ENCODE measurements around the gene SHROOM2. TPM values are rescaled to one million over a fixed set of nuclear protein-coding genes. Genes with fewer than 3 reads are reported as not detected.

SHROOM2 gene
- total and polyA plus RNA-seq, 9 of the 15 experiments (the other 6 are each of a cell fraction or from before 2014, with no cell fraction given), result not detected

DNA sequence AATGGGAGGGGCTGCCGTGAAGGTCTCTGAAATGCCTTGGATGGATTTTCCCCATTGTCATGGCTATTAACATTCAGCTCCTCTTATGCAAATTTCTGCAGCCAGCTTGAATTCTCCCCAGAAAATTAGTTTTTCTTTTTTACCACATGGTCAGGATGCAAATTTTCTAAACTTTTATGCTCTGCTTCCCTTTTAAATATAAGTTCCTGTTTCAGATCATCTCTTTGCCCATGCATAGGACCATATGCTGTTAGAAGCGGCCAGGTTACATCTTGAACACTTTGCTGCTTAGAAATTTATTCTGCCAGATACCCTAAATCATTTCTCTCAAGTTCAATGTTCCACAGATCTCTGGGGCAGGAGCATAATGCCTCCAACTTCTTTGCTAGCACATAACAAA, 167.2 kb downstream of the SHROOM2 start:
- no peak for DNase-seq (ENCODE audit: extremely low read depth in 1 of 4, low spot score in 3 of 4)
- Histone ChIP-seq H4K20me1 (replicated peaks; ENCODE audit: control insufficient read depth, insufficient read depth, low read length) (no peaks in the 10 kb centered on the region), H3K4me1 (replicated peaks in 1 of 2; ENCODE audit: control insufficient read depth in 2 of 2, insufficient read depth in 2 of 2, low read length in 2 of 2) (no peaks in the 10 kb centered on the region), H3K79me2 (ENCODE audit: control insufficient read depth, insufficient read depth, low read length) (no peaks in the 10 kb centered on the region), H3K9me3 (replicated peaks; ENCODE audit: control insufficient read depth, insufficient read depth, low read depth, low read length) (no peaks in the 10 kb centered on the region), H3K9me1 (ENCODE audit: control insufficient read depth, insufficient read depth, low read length) (no peaks in the 10 kb centered on the region), H2AFZ (ENCODE audit: low read depth, low read length) (no peak overlapping the region), H3K9ac (ENCODE audit: insufficient read depth in 1 of 2, low read depth in 2 of 2, low read length in 2 of 2) (no peak overlapping the region), H3K4me2 (ENCODE audit: insufficient read depth, low read length) (no peak overlapping the region), H3K36me3 (ENCODE audit: control insufficient read depth, insufficient read depth, low read length) (no peaks in the 10 kb centered on the region), H3K4me3 (no peak overlapping the region), H3K27ac (ENCODE audit: extremely low read depth, low read depth, low read length) (no peak overlapping the region), H3K27me3 (ENCODE audit: control insufficient read depth in 2 of 2, insufficient read depth in 2 of 2, low read length in 2 of 2) (peaks cover 0 to 12% of the 10 kb centered on the region in 2 experiments; a peak in 2 of 5 replicates)
- no peak for FAIRE-seq
- in situ Hi-C loops (cut with MboI), result no loop called here
- TF ChIP-seq SMARCA4 (IDR thresholded peaks at IDR 0.05), result no peak
- no peak for TF ChIP-seq BRF1 (IDR thresholded peaks at IDR 0.05; ENCODE audit: borderline replicate concordance, extremely low read depth, insufficient read length)
- TF ChIP-seq POLR3A (IDR thresholded peaks at IDR 0.05; ENCODE audit: borderline replicate concordance, extremely low read depth, insufficient read depth, insufficient read length), result no peak
- TF ChIP-seq SMAD4 (CRISPR knock-in tag; conservative IDR thresholded peaks at IDR 0.05), result no peak
- no peak for TF ChIP-seq HNRNPUL1 (IDR thresholded peaks at IDR 0.05; ENCODE audit: low read length)
- WGBS (ENCODE audit: insufficient coverage, low coverage, missing lambda C conversion rate), result 0% methylated on average over 2 of the region's 2 CpGs
- intact Hi-C loops (cut with micrococcal nuclease), result no loop called here
- no TSS peak for BruUV-seq (replicated peaks)
- ChIA-PET POLR2A (no interaction called here), CTCF (ENCODE audit: low intra/inter-chr PET ratio) (no interaction called here)
- ATAC-seq, result no peak

DNA sequence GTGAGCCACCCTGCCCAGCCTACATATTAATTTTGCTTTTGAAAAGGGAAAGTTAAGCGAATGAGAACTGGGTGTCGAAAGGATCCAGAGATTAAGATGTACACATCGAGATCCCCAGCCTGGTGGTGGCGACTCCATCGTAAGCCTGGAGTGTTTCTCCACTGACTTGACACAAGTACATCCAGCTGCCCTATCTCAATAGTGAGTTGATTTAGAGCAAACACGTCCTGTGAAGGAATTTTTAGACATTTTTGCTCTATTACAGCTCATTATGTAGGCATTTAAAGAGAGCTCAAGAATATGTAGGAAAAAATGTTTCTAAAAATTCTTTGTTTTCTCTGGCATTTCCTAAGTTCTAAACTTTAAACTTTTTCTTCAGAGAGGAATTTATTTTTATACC, 169.3 kb downstream of the SHROOM2 start:
- 0% methylated on average over 6 of the region's 6 CpGs for WGBS (ENCODE audit: insufficient coverage, low coverage, missing lambda C conversion rate)
- ATAC-seq, result no peak
- H3K9me3 ChIP-seq (replicated peaks; ENCODE audit: control insufficient read depth, insufficient read depth, low read depth, low read length), result no peaks in the 10 kb centered on the region
- TF ChIP-seq ZNF740 (CRISPR knock-in tag; IDR thresholded peaks at IDR 0.05) (no peak), ZNF740 (tag; IDR thresholded peaks at IDR 0.05) (no peak), ESRRA (IDR thresholded peaks at IDR 0.05; ENCODE audit: borderline replicate concordance, low read depth) (no peak), XRCC5 (IDR thresholded peaks at IDR 0.05; ENCODE audit: low read depth, low read length) (no peak)
- no peak for FAIRE-seq
- no peaks in the 10 kb centered on the region for H3K79me2 ChIP-seq (ENCODE audit: control insufficient read depth, insufficient read depth, low read length)
- no peak overlapping the region for H3K27ac ChIP-seq (ENCODE audit: extremely low read depth, low read depth, low read length)
- in situ Hi-C loops (cut with MboI), result no loop called here
- H3K9me1 ChIP-seq (ENCODE audit: control insufficient read depth, insufficient read depth, low read length), result no peaks in the 10 kb centered on the region
- no peak for DNase-seq (ENCODE audit: extremely low read depth in 1 of 4, low spot score in 3 of 4)
- intact Hi-C loops (cut with micrococcal nuclease), result no loop called here
- no peak overlapping the region for H3K9ac ChIP-seq (ENCODE audit: insufficient read depth in 1 of 2, low read depth in 2 of 2, low read length in 2 of 2)
- H3K4me2 ChIP-seq (ENCODE audit: insufficient read depth, low read length), result no peak overlapping the region
- H3K27me3 ChIP-seq (ENCODE audit: control insufficient read depth in 2 of 2, insufficient read depth in 2 of 2, low read length in 2 of 2), result peaks cover 0 to 6% of the 10 kb centered on the region in 2 experiments; a peak in 1 of 5 replicates
- ChIA-PET POLR2A (no interaction called here), CTCF (ENCODE audit: low intra/inter-chr PET ratio) (no interaction called here)
- H2AFZ ChIP-seq (ENCODE audit: low read depth, low read length), result no peak overlapping the region
- H4K20me1 ChIP-seq (replicated peaks; ENCODE audit: control insufficient read depth, insufficient read depth, low read length), result no peaks in the 10 kb centered on the region
- H3K4me3 ChIP-seq, result no peak overlapping the region
- BruUV-seq (replicated peaks), result no TSS peak
- no peaks in the 10 kb centered on the region for H3K4me1 ChIP-seq (replicated peaks in 1 of 2; ENCODE audit: control insufficient read depth in 2 of 2, insufficient read depth in 2 of 2, low read length in 2 of 2)
- no peaks in the 10 kb centered on the region for H3K36me3 ChIP-seq (ENCODE audit: control insufficient read depth, insufficient read depth, low read length)
